Non-pigmented ciliary epithelial cell (primary cell): ENCODE data around the gene RIOK3.

Experiments used
- DNase-seq: peaks from one replicate; pipeline ENCODE4 v3.0.0-alpha.2; 2010; ENCODE audit warnings: low read depth

The RIOK3 gene

DNA sequence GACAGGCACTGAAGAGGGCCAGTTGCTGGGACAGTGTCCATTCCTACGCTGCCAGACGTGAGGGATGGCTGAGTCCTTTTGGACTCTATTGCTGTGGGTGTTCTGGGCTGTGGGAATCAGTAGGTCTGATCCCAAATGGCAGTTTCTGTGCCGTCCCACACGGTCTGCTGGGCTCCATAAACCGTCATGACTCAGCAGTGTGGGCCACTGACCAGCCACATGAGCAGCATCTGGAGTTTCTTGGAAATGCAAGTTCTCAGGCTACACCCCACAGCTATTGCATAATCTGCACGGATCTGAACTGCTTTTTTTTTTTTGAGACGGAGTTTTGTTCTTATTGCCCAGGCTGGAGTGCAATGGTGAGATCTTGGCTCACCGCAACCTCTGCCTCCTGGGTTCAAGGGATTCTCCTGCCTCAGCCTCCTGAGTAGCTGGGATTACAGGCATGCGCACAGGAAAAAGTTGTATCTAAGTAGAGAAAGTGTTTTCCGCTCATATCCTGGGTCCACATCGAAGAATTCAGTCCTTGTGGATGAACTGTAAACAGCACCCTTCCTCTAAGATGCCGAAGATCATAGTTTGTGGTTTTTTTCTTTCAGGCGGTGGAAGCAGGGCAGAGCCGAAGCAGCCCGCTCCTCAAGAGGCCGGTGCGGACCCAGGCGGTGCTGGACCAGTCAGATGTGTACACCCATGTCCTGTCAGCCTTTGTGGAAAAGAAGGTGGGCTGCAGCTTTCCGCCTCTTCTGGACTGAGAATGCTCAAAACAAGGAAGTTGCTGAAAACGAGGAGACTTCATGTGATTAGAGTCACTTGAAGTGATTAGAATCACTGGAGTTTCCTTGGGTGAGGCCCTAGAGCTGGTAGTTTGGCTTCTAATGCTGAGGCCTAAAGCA, 75.7 kb downstream of the RIOK3 start:
- DNase-seq = no peak

DNA sequence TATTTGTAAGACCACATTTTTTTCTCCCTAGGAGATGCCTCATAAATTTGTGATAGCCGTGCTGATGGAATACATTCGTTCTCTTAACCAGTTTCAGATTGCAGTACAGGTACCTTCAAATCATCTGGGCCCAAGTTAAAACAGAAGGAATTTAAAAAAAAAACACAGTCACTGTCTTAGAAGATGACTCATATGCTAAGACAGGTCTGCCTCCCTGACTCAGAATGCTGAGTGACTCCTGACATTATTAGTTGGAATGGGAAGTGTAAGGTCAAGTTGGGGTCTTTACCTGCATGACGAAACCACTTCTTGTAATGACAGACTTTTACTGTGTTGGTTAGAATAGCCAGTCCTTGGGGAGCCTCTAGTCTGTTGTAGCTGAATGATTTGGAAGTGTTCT, 76.5 kb downstream of the RIOK3 start:
- no peak for DNase-seq

DNA sequence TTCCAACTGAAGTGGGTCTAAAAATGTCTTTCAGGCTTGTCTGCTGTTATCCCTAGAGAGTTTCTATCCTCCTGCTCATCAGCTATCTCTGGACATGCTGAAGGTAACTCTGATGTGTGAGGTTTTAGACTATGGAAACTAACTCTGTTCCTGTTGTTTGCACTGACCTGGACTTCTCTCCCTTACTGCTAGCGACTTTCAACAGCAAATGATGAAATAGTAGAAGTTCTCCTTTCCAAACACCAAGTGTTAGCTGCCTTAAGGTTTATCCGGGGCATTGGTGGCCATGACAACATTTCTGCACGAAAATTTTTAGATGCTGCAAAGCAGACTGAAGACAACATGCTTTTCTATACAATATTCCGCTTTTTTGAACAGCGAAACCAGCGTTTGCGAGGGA, 77.1 kb downstream of the RIOK3 start:
- no peak for DNase-seq

DNA sequence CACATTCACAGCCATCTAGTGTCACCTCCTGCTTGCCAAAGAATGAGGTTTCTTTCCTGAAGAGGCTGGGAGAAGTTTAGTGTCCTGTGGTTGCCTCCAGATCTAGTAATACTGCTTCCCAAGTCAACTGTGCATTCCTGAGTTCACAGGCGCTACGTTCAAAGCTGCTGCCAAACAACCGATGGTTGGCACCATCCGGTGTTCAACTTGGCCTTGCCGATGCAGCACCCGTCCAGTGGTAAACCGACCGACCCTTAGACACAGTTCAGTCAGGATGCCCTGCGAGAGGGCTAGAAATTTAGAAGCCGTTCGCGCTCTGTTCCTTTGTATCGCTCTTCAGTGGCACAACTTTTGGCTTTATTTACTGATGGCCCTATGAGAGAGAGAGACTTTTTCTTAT, 78.8 kb downstream of the RIOK3 start:
- no peak for DNase-seq
